Right cardiac atrium (tissue), 5 donors: ENCODE data around the gene ZC3H12D. TPM values are rescaled to one million over a fixed set of nuclear protein-coding genes. Genes with fewer than 3 reads are reported as not detected.

Source experiments
- ATAC-seq, 2 donors: fragments of 200-7000 bp; cut with Tn5 transposase; one replicate each; pipeline versions ENCODE4 v1.8.0 to v1.9.1; 2020; ENCODE audit warnings: moderate library complexity in 2 of 2, mild to moderate bottlenecking in 1 of 2
- DNase-seq, 3 donors: peaks; one replicate each; pipeline ENCODE4 v3.0.0-alpha.2; 2020
- H3K27ac ChIP-seq: one replicate; pipeline ENCODE4 v1.5.1; 2013; ENCODE audit warnings: mild to moderate bottlenecking, low read length, control low read depth, moderate library complexity
- H3K27me3 ChIP-seq: one replicate; pipeline ENCODE4 v1.6.1; 2013; ENCODE audit not compliant: control insufficient read depth, insufficient read depth
- H3K4me1 ChIP-seq: one replicate; pipeline ENCODE4 v1.6.1; 2013; ENCODE audit warnings: low read length; ENCODE audit not compliant: control insufficient read depth, insufficient read depth
- H3K4me3 ChIP-seq: one replicate; pipeline ENCODE4 v1.5.1; 2013; ENCODE audit warnings: low read length, control low read depth
- H3K9me3 ChIP-seq: one replicate; pipeline ENCODE4 v1.6.1; 2013; ENCODE audit warnings: low read length; ENCODE audit not compliant: control insufficient read depth
- WGBS: extraction: QIAGEN DNeasy Blood & Tissue Kit; methylation state at CpG from one replicate; pipeline ENCODE4 v1.1.7; 2013; 5-methylcytosine and 5-hydroxymethylcytosine counted together
- intact Hi-C, 4 donors: fragments of 100-400 bp; cut with DNase I; formaldehyde crosslinking; loops; one replicate each; pipeline versions ENCODE4 v1.11.0 to v1.14.0; 2022 to 2023
- long read RNA-seq, 4 donors: library from polyadenylated mRNA; unstranded; transcript quantifications; one replicate each; pipeline ENCODE4 v2.0.0, GENCODE V29; 2020 to 2021
- polyA plus RNA-seq: library from polyadenylated mRNA; stranded (reverse); fragments of 200-250 nt; gene quantifications from one replicate; pipeline ENCODE4 v1.2.3, GENCODE V29; 2013
- total RNA-seq, 4 donors: library from RNA; stranded (reverse); fragmentation: NEBNext Ultra II Directional; extraction: Animal tissue kit (Norgen Biotek cat#: 25700); gene quantifications; one replicate each; pipeline ENCODE4 v1.2.1, GENCODE V29; 2021
- donor health status: healthy with polysubstance abuse.
- donor health status: DM: no; HTN: yes; CAD: no.
- donor health status: DM: no; HTN: no; CAD: no.
- donor health status: DM: no; HTN: yes; CAD: no; lungs with severe emphysema.
- donor health status: DM: yes; HTN: yes; CAD: no.

Gene ZC3H12D
- 1 to 10 TPM in 1 of 4 donors, under 1 TPM in 3; 0.48 to 1.1 (median 0.64) TPM for total RNA-seq
- 0.34 TPM for polyA plus RNA-seq
- long read RNA-seq, donor 1: 0 reads
- long read RNA-seq, donor 2: 0 reads
- long read RNA-seq, donor 3: 0 reads
- long read RNA-seq, donor 4: 0 reads

GRCh38 chr6:149484733-149485700 is at the start of gene ZC3H12D:
Gene ZC3H12D, minus strand, starts transcription at chr6:149485014. Its CDS starts 10,471 bp downstream, at chr6:149474543.
- Histone ChIP-seq H3K4me1 (peaks cover 5% of the 10 kb centered on the region), H3K9me3 (no peaks in the 10 kb centered on the region), H3K27ac (peak within 1 kb of the TSS; percentile 47), H3K4me3 (no peak within 1 kb of the TSS), H3K27me3 (no peaks in the 10 kb centered on the region)
- 43% methylated on average over 22 of the region's 22 CpGs for WGBS
- intact Hi-C loops: no loop called here
- ATAC-seq: peak; percentile 71 to 80
- DNase-seq: peak; percentile 67 to 90 (median 86)

DNA sequence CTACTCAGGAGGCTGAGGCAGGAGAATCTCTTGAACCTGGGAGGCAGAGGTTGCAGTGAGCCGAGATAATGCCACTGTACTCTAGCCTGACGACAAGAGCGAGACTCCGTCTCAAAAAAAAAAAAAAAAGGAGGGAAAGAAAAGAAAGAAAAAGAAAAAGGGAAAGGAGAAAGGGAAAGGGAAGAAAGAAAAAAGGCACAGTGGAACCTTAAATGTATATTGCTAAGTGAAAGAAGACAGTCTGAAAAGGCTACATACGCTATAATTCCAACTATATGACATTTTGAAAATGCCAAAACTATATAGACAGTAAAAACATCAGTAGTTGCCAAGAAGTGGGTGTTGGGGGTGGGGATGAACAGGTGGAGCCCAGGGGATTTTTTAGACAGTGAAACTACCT is 44.8 kb upstream of the ZC3H12D start:
- intact Hi-C loops: no loop called here
- no peaks in the 10 kb centered on the region for H3K4me1 ChIP-seq
- no peak overlapping the region for H3K27ac ChIP-seq
- H3K9me3 ChIP-seq: no peaks in the 10 kb centered on the region
- no peak overlapping the region for H3K4me3 ChIP-seq
- DNase-seq (no peak), ATAC-seq (no peak)
- no peaks in the 10 kb centered on the region for H3K27me3 ChIP-seq
- WGBS: 96% methylated on average over 5 of the region's 5 CpGs

DNA sequence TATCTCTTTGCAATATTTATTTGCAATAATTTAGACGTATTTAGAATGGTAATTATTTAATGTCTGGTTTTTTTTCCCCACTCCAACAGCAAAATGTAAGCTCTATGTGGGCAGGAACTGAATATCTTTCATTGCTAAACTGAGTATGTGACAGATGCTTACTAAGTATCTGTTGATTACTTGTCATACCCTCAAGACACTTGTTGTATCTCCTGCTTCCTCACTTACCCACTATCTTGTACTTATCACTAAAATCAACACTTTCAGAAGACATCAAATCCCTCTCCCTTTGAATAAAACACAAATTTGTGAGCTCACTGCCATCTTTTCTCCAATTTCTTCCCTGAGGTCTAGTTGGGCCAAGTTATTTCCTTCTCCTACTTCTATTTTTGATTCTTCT is 30.7 kb upstream of the ZC3H12D start:
- no peak for DNase-seq
- Histone ChIP-seq H3K27me3 (no peaks in the 10 kb centered on the region), H3K4me3 (no peak overlapping the region), H3K27ac (no peak overlapping the region), H3K4me1 (no peaks in the 10 kb centered on the region), H3K9me3 (no peaks in the 10 kb centered on the region)
- no peak for ATAC-seq
- intact Hi-C loops: loop anchor here in 3 of 4 donors (5.0 to 10.0 kb wide), 4 partner anchors 431 to 488 kb away; no protein-coding TSS in a partner anchor
- 94% methylated on average over 1 of the region's 1 CpG for WGBS

GRCh38 chr6:149513915-149514314 is 29.1 kb upstream of the ZC3H12D start:
- Histone ChIP-seq H3K9me3 (no peaks in the 10 kb centered on the region), H3K4me1 (no peaks in the 10 kb centered on the region), H3K27me3 (no peaks in the 10 kb centered on the region), H3K27ac (no peak overlapping the region), H3K4me3 (no peak overlapping the region)
- intact Hi-C loops: loop anchor here in 1 of 4 donors (10.0 kb wide), 2 partner anchors 429 to 479 kb away; no protein-coding TSS in a partner anchor
- no peak for DNase-seq
- ATAC-seq: peak in 1 of 2 donors; percentile 48
- WGBS: 52% methylated on average over 5 of the region's 5 CpGs

DNA sequence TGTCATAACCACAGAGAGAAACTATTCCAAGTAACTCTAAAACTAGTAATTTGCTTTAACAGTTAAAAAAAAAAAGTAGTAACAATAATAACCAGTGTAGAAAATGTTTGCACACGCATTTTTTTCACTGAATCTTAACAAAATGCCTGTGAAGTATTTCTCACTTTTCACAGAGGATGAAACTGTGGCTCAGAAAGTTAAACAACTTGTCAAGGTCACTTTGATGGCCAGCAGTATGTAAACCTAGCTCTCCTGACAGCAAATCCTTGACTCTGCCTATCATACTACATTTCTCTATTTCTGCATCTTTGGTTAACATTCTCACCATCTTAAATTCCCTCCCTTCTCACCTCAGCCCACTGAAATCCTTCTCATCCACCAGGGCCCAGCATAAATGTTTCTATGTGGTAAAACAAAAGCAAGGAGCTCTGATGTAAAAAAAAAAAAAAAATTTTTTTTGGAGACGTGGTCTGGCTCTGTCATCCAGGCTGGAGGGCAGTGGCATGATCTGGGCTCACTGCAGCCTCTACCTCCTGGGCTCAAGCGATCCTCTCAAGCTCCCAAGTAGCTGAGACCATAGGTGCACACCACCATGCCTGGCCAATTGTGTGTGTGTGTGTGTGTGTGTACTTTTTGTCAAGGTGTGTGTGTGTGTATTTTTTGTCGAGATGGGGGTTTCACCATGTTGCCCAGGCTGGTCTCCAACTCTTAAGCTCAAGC is 26.1 kb upstream of the ZC3H12D start:
- DNase-seq: no peak
- WGBS: 85% methylated on average over 4 of the region's 4 CpGs
- Histone ChIP-seq H3K4me3 (no peak overlapping the region), H3K9me3 (no peaks in the 10 kb centered on the region), H3K27ac (no peak overlapping the region), H3K27me3 (no peaks in the 10 kb centered on the region), H3K4me1 (no peaks in the 10 kb centered on the region)
- intact Hi-C loops: loop anchor here in 1 of 4 donors (10.0 kb wide), 2 partner anchors 426 to 476 kb away; no protein-coding TSS in a partner anchor
- no peak for ATAC-seq

DNA sequence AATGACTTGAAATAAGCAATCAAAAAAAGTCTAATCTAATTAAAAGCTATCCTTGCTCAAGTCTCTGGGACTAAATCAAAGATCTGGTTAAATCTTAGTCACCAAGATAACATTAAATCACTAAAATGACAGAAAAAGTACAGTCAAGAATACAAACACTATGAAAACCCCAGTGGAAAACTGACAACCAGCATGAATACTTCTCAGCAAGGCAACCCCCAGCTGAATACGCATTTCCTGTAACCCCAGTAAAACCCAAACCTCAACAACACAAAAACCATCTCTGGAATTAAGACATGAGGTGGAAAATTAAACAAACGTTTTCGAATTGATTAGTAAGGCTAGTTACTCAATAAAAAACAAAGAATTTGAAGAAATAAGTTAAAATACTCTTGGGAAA is 23.7 kb upstream of the ZC3H12D start:
- intact Hi-C loops: no loop called here
- H3K9me3 ChIP-seq: no peaks in the 10 kb centered on the region
- ATAC-seq (no peak), DNase-seq (no peak)
- no peaks in the 10 kb centered on the region for H3K4me1 ChIP-seq
- no peak overlapping the region for H3K4me3 ChIP-seq
- no peak overlapping the region for H3K27ac ChIP-seq
- no peaks in the 10 kb centered on the region for H3K27me3 ChIP-seq
- WGBS: 69% methylated on average over 3 of the region's 3 CpGs

GRCh38 chr6:149503872-149504271 is 19.1 kb upstream of the ZC3H12D start:
- ATAC-seq (no peak), DNase-seq (no peak)

DNA sequence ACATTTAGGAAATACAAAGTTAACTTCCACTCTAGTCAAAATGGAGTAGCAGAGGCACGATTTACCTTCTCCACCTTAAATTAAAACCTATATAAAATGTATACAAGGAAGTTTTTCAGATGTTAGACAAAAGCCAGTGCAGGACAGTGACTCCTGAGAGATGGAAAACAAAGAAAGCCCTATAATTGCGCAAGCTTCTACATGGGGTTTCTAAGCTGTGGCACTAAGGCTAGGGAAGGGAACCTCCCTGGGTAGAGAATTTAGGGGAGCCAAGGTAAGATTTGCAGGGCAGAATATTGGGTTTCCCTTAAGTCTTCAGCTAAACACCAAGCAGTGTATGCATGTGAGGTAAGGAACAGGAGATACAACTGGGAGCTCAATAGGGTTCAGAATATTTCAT is 18.5 kb upstream of the ZC3H12D start:
- whole genome bisulfite sequencing: 91% methylated on average over 2 of the region's 2 CpGs
- no peak for ATAC-seq

More at GRCh38 chr6:149503872-149504271, 19.1 kb upstream of the ZC3H12D start:
- intact Hi-C loops: no loop called here
- 73% methylated on average over 2 of the region's 2 CpGs for WGBS
- no peaks in the 10 kb centered on the region for H3K9me3 ChIP-seq
- no peak overlapping the region for H3K27ac ChIP-seq
- H3K4me1 ChIP-seq: no peaks in the 10 kb centered on the region
- no peak overlapping the region for H3K4me3 ChIP-seq
- H3K27me3 ChIP-seq: no peaks in the 10 kb centered on the region

DNA sequence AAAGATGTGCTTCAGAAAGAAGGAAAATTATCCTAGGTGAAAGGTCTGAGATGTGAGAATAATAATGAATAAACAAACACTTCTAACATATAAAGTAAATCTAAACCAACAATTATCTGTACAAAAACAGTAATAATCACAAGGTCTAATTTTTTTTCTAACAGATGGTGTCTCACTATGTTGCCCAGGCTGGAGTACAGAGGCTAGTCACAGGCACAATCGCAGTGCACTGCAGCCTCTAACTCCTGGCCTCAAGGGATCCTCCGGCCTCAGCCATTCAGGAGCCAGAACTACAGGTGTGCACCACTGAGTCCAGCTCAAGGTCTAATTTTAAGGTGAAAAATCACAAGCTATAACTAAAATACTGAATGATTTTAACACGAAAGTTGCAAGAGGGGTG is 17.0 kb upstream of the ZC3H12D start:
- WGBS: 95% methylated on average over 3 of the region's 3 CpGs
- Histone ChIP-seq H3K27ac (no peak overlapping the region), H3K9me3 (no peaks in the 10 kb centered on the region), H3K4me1 (no peaks in the 10 kb centered on the region), H3K4me3 (no peak overlapping the region), H3K27me3 (no peaks in the 10 kb centered on the region)
- intact Hi-C loops: no loop called here
- DNase-seq: no peak
- ATAC-seq: no peak

More for the DNA sequence above, 18.5 kb upstream of the ZC3H12D start:
- no peak overlapping the region for H3K27ac ChIP-seq
- H3K4me1 ChIP-seq: no peaks in the 10 kb centered on the region
- intact Hi-C loops: no loop called here
- H3K4me3 ChIP-seq: no peak overlapping the region
- no peaks in the 10 kb centered on the region for H3K27me3 ChIP-seq
- DNase-seq: no peak
- H3K9me3 ChIP-seq: no peaks in the 10 kb centered on the region

GRCh38 chr6:149501201-149501600 is 16.4 kb upstream of the ZC3H12D start:
- intact Hi-C loops: no loop called here
- Histone ChIP-seq H3K27me3 (no peaks in the 10 kb centered on the region), H3K4me3 (no peak overlapping the region), H3K4me1 (no peaks in the 10 kb centered on the region), H3K27ac (no peak overlapping the region), H3K9me3 (no peaks in the 10 kb centered on the region)
- no peak for ATAC-seq
- DNase-seq: no peak
- WGBS: 80% methylated on average over 1 of the region's 1 CpG

DNA sequence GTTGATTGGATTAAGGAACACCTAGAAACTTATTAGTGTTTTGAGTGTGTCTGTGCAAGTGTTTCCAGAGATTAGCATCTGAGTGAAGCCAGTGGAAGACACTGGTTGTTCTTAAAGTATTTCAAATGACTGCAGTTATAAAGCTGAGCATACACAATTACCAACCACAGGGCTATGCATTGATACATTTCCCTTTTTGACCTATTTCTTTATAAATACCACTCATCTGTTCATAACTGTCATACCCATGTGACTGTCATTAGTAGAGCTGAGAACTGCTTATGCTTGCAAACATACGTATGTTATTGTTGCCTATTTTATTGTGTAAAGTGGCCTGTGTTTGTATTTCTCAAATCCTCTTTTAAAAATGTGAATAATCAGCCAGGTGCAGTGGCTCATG is 15.3 kb upstream of the ZC3H12D start:
- H3K27ac ChIP-seq: no peak overlapping the region
- H3K4me1 ChIP-seq: no peaks in the 10 kb centered on the region
- H3K4me3 ChIP-seq: no peak overlapping the region
- no peaks in the 10 kb centered on the region for H3K9me3 ChIP-seq
- DNase-seq (no peak), ATAC-seq (no peak)
- no peaks in the 10 kb centered on the region for H3K27me3 ChIP-seq
- intact Hi-C loops: no loop called here
- WGBS: 92% methylated on average over 1 of the region's 1 CpG
